ENCODE results near the gene SORL1. TPM values are rescaled to one million over a fixed set of nuclear protein-coding genes. Genes with fewer than 3 reads are reported as not detected.

The SORL1 gene
- polyA plus RNA-seq, 1 donor from 2014 or later: 6.5 TPM

- H2AFZ ChIP-seq (ENCODE audit: low read depth, low read length): no peak overlapping the region
- no peak overlapping the region for H3K9ac ChIP-seq (ENCODE audit: low read length)
- TF ChIP-seq REST (IDR thresholded peaks at IDR 0.05; ENCODE audit: borderline replicate concordance): no peak
- TF ChIP-seq MXI1 (conservative IDR thresholded peaks at IDR 0.05; ENCODE audit: poor library complexity, severe bottlenecking): no peak
- TF ChIP-seq POLR2AphosphoS5 (IDR thresholded peaks at IDR 0.05): no peak
Measured at GRCh38 chr11:121446752-121447156, 5.4 kb upstream of the SORL1 start.

GRCh38 chr11:121448011-121448410 is 4.1 kb upstream of the SORL1 start:
- Histone ChIP-seq H3K27me3 (ENCODE audit: insufficient read depth, low read depth, low read length) (no peaks in the 10 kb centered on the region), H3F3A (ENCODE audit: insufficient read depth, low read length, poor library complexity, severe bottlenecking) (no peaks in the 10 kb centered on the region), H3K4me3 (ENCODE audit: low read length) (no peak overlapping the region), H3K79me2 (replicated peaks; ENCODE audit: insufficient read depth, low read length) (no peaks in the 10 kb centered on the region), H4K20me1 (ENCODE audit: insufficient read depth) (no peaks in the 10 kb centered on the region), H3K9me2 (ENCODE audit: insufficient read depth, low read length) (no peaks in the 10 kb centered on the region), H3K27ac (ENCODE audit: low read length) (no peak overlapping the region), H3K4me2 (ENCODE audit: low read length) (no peak overlapping the region), H3K9me3 (ENCODE audit: low read length) (no peaks in the 10 kb centered on the region), H2AFZ (ENCODE audit: low read depth, low read length) (no peak overlapping the region), H3K9ac (ENCODE audit: low read length) (no peak overlapping the region), H3K36me3 (ENCODE audit: insufficient read depth, low read length) (no peaks in the 10 kb centered on the region)
- TF ChIP-seq REST (IDR thresholded peaks at IDR 0.05; ENCODE audit: borderline replicate concordance) (no peak), CTCF (IDR thresholded peaks at IDR 0.05; ENCODE audit: poor library complexity, severe bottlenecking) (no peak), EP300 (conservative IDR thresholded peaks at IDR 0.05; ENCODE audit: poor library complexity, severe bottlenecking) (no peak), EZH2 (IDR thresholded peaks at IDR 0.05; ENCODE audit: borderline replicate concordance, insufficient read depth, low read length, poor library complexity, severe bottlenecking) (no peak), TAF1 (IDR thresholded peaks at IDR 0.05; ENCODE audit: low read depth) (no peak), MXI1 (conservative IDR thresholded peaks at IDR 0.05; ENCODE audit: poor library complexity, severe bottlenecking) (no peak), RAD21 (conservative IDR thresholded peaks at IDR 0.05) (no peak), POLR2AphosphoS5 (IDR thresholded peaks at IDR 0.05) (no peak), SMC3 (conservative IDR thresholded peaks at IDR 0.05; ENCODE audit: poor library complexity) (no peak)

More at GRCh38 chr11:121446752-121447156, 5.4 kb upstream of the SORL1 start:
- Histone ChIP-seq H3K79me2 (replicated peaks; ENCODE audit: insufficient read depth, low read length) (no peaks in the 10 kb centered on the region), H3K4me2 (ENCODE audit: low read length) (no peak overlapping the region), H3K4me3 (ENCODE audit: low read length) (no peak overlapping the region), H3K9me2 (ENCODE audit: insufficient read depth, low read length) (no peaks in the 10 kb centered on the region), H3K9me3 (ENCODE audit: low read length) (no peaks in the 10 kb centered on the region), H4K20me1 (ENCODE audit: insufficient read depth) (no peaks in the 10 kb centered on the region), H3K27me3 (ENCODE audit: insufficient read depth, low read depth, low read length) (no peaks in the 10 kb centered on the region), H3K36me3 (ENCODE audit: insufficient read depth, low read length) (no peaks in the 10 kb centered on the region), H3K27ac (ENCODE audit: low read length) (no peak overlapping the region), H3F3A (ENCODE audit: insufficient read depth, low read length, poor library complexity, severe bottlenecking) (no peaks in the 10 kb centered on the region)

Measured in neural cell (in vitro differentiated cells).